LNCaP clone FGC (cell line): ENCODE results near the gene PUM1.

Experiments used
- DNase-seq: peaks from one replicate; pipeline ENCODE4 v3.0.0-alpha.2; 2011; ENCODE audit warnings: low read depth
- H3K4me3 ChIP-seq: 2 replicates; pipeline ENCODE4 v1.5.1; 2011; ENCODE audit warnings: mild to moderate bottlenecking, low read depth, low read length, control low read depth
- CTCF ChIP-seq: IDR thresholded peaks from 2 replicates; pipeline ENCODE4 v1.5.1; 2012; ENCODE audit warnings: mild to moderate bottlenecking; ENCODE audit not compliant: control insufficient read depth, insufficient read depth; ENCODE audit errors: extremely low read depth

Gene PUM1

GRCh38 chr1:31011719-31012118, 53.8 kb downstream of the PUM1 start:
- DNase-seq, result no peak
- no peak overlapping the region for H3K4me3 ChIP-seq
- TF ChIP-seq CTCF, result no peak

GRCh38 chr1:31010086-31010989, 55.2 kb downstream of the PUM1 start:
- DNase-seq, result no peak
- no peak for TF ChIP-seq CTCF
- H3K4me3 ChIP-seq, result no peak overlapping the region

- TF ChIP-seq CTCF, result no peak
- H3K4me3 ChIP-seq, result no peak overlapping the region
- DNase-seq, result no peak
Measured at GRCh38 chr1:31007462-31007991, 58.0 kb downstream of the PUM1 start.

GRCh38 chr1:31006747-31007146, 58.8 kb downstream of the PUM1 start:
- DNase-seq, result no peak
- TF ChIP-seq CTCF, result no peak
- H3K4me3 ChIP-seq, result no peak overlapping the region

GRCh38 chr1:31005617-31006166, 59.8 kb downstream of the PUM1 start:
- no peak for TF ChIP-seq CTCF
- no peak overlapping the region for H3K4me3 ChIP-seq
- DNase-seq, result no peak

- H3K4me3 ChIP-seq, result no peak overlapping the region
- TF ChIP-seq CTCF, result no peak
- DNase-seq, result no peak
Measured at GRCh38 chr1:31005198-31005597, 60.3 kb downstream of the PUM1 start.
